ENCODE data around the gene MAPK12.

Gene MAPK12

GRCh38 chr22:50261615-50262459 is at the start of gene MAPK12:
Gene MAPK12 (minus strand): TSS chr22:50261683. CDS start chr22:50261509, 174 bp downstream.
- DNase-seq: no peak

GRCh38 chr22:50310949-50311444 is 49.5 kb upstream of the MAPK12 start:
- DNase-seq: no peak

DNA sequence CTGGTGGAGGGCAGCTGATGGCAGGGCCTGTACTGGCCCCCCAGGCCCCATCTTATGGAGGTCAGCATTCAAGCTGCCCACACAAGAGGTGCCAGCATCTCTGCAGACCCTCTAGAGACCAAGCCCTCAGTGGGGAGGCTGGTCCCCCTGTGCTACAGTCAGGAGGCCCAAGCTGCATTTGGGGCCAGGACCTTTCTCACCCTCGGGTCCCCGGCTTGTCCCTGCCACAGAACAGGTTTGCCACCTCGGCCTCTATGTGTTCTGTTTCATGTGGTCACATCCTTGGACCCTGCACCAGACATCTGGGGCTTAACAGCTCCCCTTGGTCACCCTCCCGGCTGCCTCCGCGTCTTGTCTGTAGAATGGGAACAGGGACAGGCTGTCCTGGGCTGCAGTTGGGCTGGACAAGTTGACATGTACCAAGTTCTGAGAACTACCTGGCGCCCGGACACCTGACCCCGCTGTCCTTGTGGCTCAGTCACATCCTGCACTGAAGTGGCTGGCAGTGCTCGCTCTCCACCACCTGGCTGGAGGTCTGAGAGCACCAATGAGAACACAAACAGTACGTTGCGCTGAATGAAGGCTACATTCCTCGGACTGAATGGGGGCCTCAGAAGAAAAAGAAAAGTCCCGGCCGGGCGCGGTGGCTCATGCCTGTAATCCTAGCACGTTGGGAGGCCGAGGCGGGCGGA is 48.7 kb upstream of the MAPK12 start:
- no peak for DNase-seq

GRCh38 chr22:50309601-50309991 is 48.1 kb upstream of the MAPK12 start:
- no peak for DNase-seq

GRCh38 chr22:50308986-50309600 is 47.6 kb upstream of the MAPK12 start:
- DNase-seq: no peak

GRCh38 chr22:50308597-50308935 is 47.1 kb upstream of the MAPK12 start:
- no peak for DNase-seq

DNA sequence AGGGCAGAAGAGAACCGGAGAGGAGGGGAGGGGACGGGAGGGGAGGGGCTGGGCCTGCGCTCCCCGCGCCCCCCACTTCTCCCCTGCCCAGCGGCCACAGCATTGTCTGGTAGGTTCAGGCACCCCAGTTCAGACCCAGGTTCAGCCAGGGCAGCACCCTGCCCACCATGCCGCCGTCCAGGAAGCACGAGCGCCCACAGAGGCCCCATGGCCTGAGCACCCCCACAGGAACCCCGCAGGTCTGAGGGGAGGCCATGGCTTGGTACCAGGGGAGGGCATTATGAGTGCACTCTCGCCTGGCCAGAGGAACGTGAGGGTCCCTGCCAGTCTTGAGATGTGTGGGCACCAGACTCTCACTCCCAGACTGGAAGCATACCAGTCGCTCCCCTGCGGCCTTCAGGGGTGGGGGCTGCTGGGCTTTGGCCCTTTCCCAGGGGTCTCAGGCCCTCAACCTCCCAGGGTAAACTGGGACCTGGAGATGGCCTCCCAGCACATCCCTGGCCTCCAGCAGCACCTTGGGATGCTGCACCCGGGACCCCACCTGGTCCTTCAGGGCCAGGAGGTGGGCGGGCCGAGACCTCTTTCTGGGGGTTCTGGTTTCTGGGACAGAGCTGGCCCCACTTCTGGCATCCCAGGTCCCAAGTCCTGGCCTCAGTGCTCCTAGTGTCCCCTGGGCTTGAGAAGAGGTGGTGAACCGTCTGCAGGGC is 46.6 kb upstream of the MAPK12 start:
- DNase-seq: no peak

GRCh38 chr22:50306753-50307749 is 45.6 kb upstream of the MAPK12 start, which contains the start of gene PLXNB2:
Gene PLXNB2 (minus strand): TSS chr22:50307646. CDS start chr22:50290584, 17,062 bp downstream.
- peak in 1 of 2 experiments; percentile 22 for DNase-seq

GRCh38 chr22:50305923-50306566 is 44.6 kb upstream of the MAPK12 start:
- DNase-seq: no peak

DNA sequence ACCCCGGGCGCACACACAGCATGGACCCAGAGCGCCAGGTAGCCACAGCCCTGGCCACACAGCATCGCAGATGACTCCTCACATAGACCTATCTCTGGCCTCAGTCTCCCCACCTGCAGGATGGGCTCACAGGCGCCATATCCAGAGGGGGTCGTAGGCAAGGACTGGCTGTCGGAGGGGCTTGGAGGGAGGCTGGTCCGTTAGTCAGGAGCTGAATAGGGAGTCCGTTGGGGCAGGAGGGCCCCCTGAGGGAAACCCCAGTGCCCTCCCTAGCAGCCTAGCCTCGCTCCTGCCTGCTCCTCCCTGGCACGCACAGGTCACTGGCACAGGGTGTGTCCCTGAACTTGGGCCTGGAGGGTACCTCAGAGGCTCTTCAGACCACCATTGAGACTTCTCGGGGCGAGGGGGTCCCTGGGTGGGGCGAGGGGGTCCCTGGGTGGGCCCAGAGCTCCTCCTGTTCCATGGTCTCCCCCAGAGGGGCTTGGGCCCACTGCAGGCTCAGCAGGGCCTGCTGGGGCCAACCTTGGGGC is 44.0 kb upstream of the MAPK12 start:
- DNase-seq: no peak

DNA sequence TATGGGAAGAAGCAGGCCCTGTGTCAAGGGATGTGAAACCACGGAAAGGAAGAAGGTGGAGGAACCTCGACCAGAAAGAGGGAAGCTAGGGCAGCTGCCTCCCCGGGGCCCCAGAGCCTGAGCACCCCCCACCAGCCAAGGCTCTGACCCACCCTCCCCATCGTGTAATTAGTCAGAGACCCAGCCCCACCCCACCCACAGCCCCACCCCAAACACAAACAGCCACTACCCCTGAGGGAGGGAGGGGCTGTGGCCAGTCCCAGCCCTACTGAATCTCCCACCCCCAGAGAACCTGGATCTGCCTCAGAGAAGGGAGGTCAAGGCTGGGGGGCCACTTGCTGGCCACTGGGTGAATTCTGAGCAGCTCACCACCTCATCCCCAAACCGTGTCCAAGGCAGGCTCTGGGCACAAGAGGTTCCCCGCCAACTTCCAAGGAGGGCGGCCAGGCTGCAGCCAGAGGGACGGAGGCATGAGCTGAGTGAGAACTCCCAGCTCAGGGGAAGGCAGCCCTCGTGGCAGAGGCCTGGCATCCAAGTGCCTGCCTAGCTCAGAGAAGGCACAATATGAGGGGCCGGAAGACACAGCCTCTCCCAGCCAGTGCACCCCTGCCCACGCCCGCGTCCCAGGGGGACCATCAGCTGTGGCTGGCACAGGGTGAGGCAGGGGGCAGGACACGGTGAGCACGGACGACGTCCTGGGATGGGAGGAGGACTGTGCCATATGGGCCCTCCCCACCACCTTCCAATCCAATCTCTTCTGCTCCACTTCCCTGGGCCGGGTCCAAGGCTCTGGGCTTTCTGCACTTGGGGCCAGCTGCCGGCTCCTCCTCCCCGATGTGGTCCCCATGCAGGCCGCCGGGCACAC is 43.3 kb upstream of the MAPK12 start:
- no peak for DNase-seq

DNA sequence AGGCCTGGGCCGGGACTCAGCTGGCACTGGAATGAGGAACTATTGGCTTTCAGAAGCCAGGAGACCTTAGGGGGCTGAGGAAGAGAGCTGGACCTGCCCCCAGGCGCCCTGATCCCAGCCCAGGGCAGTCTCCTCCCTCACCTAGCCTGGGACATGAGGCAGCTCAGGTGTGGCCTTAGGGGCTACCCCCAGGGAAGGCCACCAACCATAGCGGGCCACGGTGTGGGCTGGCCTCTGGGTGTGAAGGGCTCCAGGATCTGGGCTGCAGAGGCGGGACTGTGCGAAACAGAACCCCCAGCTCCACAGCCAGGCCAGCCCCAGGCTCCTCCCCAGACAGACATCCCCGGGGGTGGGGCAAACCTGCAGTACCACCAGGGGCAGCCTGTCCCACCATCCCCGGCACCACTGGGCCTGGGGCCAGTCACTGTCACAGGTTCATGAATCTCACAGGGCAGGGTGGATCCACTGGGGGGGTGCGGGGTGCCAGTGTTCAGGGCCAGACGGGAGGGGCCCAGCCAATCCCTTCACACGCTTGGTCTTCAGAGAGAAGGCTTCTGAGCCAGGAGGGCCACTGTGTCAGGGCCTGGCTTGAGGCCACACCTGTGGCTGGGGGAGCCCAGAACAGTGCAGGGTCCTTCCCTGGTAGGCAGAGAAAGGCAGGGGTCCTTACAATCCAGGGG is 42.5 kb upstream of the MAPK12 start:
- no peak for DNase-seq

DNA sequence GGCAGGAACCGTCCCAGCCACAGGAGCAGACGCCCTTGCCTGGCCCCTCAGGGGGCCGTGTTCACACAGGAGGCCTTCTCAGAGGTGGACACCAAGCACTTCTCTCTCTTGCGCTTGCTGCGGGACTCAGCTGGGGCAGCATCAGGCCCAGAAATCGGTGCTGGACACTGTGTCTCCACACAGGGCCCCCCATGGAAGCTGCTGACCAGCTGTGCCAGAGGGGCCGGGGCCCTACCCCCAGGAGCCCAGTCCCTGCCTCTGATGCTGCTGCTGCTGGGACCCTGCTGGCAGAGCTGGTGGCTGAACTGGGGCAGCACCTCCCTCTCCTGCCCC is 42.0 kb upstream of the MAPK12 start:
- DNase-seq: no peak

DNA sequence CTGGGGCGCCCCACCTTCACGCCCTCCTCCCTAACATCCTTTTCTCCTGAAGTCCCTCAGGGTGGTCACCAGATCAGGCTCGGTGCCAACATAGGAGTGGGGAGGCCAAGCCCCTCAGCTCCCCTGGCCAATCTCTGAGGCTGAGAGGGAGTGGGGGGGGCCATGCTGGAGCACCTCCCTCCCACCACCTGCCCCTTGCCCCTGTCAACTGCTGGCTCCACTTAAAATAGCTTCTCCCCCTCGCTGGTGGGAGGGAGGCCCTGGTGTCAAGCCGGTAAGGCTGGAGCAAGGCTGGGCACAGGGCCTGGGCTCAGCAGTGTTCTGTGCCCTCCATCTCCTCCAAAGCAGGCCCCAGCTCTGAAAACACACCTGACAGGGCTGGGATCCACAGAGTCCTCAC is 41.1 kb upstream of the MAPK12 start:
- no peak for DNase-seq

- no peak for DNase-seq
These were observed 40.6 kb upstream of the MAPK12 start for GRCh38 chr22:50302041-50302541.

DNA sequence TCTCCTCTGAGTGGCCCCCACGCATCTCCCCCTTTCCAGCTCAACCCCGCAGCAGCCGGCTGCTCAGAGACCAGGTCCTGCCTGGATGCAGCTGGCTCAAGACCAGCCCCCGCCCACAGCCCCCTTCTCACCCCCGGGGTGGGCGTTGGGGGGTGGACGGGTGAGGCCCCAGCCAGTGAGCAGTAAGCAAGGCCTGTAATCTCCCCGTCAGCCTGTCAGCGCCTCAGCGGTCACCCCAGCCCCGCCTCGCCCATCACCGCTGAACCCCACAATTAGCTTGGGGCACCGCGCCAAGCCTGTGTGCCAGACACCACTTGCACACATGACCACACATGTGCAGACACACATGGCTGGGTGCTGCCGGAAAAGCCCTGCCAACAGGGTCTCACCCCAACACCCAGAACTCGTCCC is 40.1 kb upstream of the MAPK12 start:
- no peak for DNase-seq

DNA sequence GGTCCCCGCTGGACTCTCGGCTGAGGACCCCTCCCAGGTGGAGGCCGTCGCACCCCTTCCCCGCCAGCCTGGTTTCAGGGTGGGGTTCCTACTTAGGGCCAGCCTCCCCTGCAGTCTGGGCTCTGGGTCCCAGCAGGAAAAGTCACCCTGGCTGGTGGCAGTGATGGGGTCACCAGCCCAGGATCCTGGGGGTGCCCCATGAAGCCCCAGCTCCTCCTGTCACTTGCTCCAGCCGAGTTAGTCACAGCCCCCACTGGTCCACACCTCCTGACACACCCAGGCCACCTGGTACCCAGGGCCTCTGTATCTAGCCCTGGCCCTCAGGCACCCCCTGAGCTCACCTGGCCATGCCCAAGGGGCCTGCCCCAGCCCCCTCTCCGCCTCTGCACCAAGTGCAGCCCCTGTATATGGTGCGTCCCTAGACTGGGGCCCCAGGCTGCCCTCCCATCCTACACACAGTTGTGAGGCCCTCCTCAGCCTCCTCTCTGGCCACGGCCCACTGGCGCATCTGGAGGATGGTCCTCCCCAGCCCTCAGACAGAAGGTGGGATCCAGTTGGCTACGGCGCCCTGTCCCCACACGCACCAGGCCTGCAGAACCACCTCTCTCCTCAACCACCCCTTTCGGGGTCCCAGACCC is 39.3 kb upstream of the MAPK12 start:
- no peak for DNase-seq

GRCh38 chr22:50299785-50300619 is 38.5 kb upstream of the MAPK12 start:
- DNase-seq: no peak
